ENCODE data around the gene EFNA5.

DNA sequence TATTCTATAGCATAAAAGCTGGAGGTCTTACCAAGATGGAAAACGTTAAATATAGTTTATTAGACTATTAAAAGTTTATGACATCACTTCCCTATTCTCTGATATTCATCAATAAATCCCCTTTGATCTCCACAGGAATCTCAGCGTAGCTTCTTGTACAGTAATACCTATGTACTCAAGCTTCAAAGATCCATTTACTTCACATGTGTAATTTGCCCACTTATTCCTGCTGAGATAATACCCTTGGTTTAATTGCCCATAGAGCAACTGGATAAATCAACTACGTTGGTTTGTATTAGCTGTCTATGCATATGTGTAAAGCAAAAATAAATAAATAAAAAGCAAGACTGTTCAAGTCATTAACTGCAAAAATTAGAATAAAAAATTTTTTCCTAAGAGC is 219.7 kb downstream of the EFNA5 start:
- TF ChIP-seq, protein P1, sequence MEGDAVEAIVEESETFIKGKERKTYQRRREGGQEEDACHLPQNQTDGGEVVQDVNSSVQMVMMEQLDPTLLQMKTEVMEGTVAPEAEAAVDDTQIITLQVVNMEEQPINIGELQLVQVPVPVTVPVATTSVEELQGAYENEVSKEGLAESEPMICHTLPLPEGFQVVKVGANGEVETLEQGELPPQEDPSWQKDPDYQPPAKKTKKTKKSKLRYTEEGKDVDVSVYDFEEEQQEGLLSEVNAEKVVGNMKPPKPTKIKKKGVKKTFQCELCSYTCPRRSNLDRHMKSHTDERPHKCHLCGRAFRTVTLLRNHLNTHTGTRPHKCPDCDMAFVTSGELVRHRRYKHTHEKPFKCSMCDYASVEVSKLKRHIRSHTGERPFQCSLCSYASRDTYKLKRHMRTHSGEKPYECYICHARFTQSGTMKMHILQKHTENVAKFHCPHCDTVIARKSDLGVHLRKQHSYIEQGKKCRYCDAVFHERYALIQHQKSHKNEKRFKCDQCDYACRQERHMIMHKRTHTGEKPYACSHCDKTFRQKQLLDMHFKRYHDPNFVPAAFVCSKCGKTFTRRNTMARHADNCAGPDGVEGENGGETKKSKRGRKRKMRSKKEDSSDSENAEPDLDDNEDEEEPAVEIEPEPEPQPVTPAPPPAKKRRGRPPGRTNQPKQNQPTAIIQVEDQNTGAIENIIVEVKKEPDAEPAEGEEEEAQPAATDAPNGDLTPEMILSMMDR (conservative IDR thresholded peaks at IDR 0.05; ENCODE audit: low read depth in 2 of 2) = no peak
- no peak for TF ChIP-seq EZH2phosphoT487 (IDR thresholded peaks at IDR 0.05; ENCODE audit: unreplicated experiment)
- TF ChIP-seq POLR2AphosphoS5 (IDR thresholded peaks at IDR 0.05; ENCODE audit: low read depth) = no peak
- no peak for TF ChIP-seq EZH2 (IDR thresholded peaks at IDR 0.05; ENCODE audit: low read depth, unreplicated experiment)
- no peak for TF ChIP-seq CREB1 (CRISPR knock-in tag; IDR thresholded peaks at IDR 0.05; ENCODE audit: low read depth)
